H1 (cell line): ENCODE measurements around the gene MYORG. TPM values are rescaled to one million over a fixed set of nuclear protein-coding genes. Genes with fewer than 3 reads are reported as not detected.

Source experiments
- CHD1 ChIP-seq: IDR thresholded peaks from 2 replicates; pipeline ENCODE4 v1.6.1; 2012; ENCODE audit warnings: low read depth, low read length, improper control_type of control experiment
- CHD2 ChIP-seq: IDR thresholded peaks from 2 replicates; pipeline ENCODE4 v1.6.1; 2012; ENCODE audit warnings: low read length, improper control_type of control experiment
- KDM1A ChIP-seq: fragments of 200-600, 300-600 bp; sonication (generic); IDR thresholded peaks from 2 replicates; pipeline ENCODE4 v1.7.1; 2016; ENCODE audit warnings: mild to moderate bottlenecking, low read length, borderline replicate concordance
- POLR2AphosphoS5 ChIP-seq: IDR thresholded peaks from 2 replicates; pipeline ENCODE4 v1.6.1; 2011; ENCODE audit warnings: low read depth, low read length
- POU5F1 ChIP-seq: IDR thresholded peaks from 2 replicates; pipeline ENCODE4 v1.6.1; 2011; ENCODE audit warnings: low read depth, mild to moderate bottlenecking, low read length, moderate library complexity
- RXRA ChIP-seq: IDR thresholded peaks from 2 replicates; pipeline ENCODE4 v1.6.1; 2011; ENCODE audit warnings: low read depth, mild to moderate bottlenecking, low read length, moderate library complexity; ENCODE audit not compliant: insufficient read depth
- SRF ChIP-seq: IDR thresholded peaks from 2 replicates; pipeline ENCODE4 v1.6.1; 2011; ENCODE audit warnings: mild to moderate bottlenecking, low read depth, low read length, moderate library complexity
- TAF1 ChIP-seq: IDR thresholded peaks from 2 replicates; pipeline ENCODE4 v1.6.1; 2011; ENCODE audit warnings: mild to moderate bottlenecking, low read depth, low read length
- TCF12 ChIP-seq: IDR thresholded peaks from 2 replicates; pipeline ENCODE4 v1.6.1; 2011; ENCODE audit warnings: low read depth, mild to moderate bottlenecking, low read length
- YY1 ChIP-seq: IDR thresholded peaks from 2 replicates; pipeline ENCODE4 v1.6.1; 2011; ENCODE audit warnings: low read depth, mild to moderate bottlenecking, low read length
- polyA plus RNA-seq, 7 experiments: library from polyadenylated mRNA; depleted of rRNA in 3 of 7; stranded (reverse) in 5 of 7; unstranded in 2 of 7; fragments of >200 nt in 5 of 7; fragments of 200-250 nt in 2 of 7; gene quantifications; 1 replicate in 5 of 7; 2 replicates in 1 of 7; 4 replicates in 1 of 7; pipeline versions ENCODE4 v1.2.1 to v1.2.3, GENCODE V29; 2011 to 2013; ENCODE audit warnings: missing spikeins in 2 of 7, mixed read lengths in 2 of 7
- total RNA-seq: library from RNA; stranded (reverse); fragmentation: NEBNext Ultra II Directional; extraction: Animal tissue kit (Norgen Biotek cat#: 25700); gene quantifications from 2 replicates; pipeline ENCODE4 v1.2.1, GENCODE V29; 2021
- TF ChIP-seq, protein P1 (sequence below): fragments of 300-600 bp; sonication (generic); IDR thresholded peaks from 2 replicates; pipeline ENCODE4 v1.7.1; 2012; ENCODE audit warnings: low read length, moderate library complexity, mild to moderate bottlenecking, inconsistent platforms; ENCODE audit not compliant: insufficient replicate concordance

The MYORG gene
- total and polyA plus RNA-seq, 2 of the 8 experiments (the other 6 are each of a cell fraction or from before 2014, with no cell fraction given): 1.2 to 5.9 TPM

DNA sequence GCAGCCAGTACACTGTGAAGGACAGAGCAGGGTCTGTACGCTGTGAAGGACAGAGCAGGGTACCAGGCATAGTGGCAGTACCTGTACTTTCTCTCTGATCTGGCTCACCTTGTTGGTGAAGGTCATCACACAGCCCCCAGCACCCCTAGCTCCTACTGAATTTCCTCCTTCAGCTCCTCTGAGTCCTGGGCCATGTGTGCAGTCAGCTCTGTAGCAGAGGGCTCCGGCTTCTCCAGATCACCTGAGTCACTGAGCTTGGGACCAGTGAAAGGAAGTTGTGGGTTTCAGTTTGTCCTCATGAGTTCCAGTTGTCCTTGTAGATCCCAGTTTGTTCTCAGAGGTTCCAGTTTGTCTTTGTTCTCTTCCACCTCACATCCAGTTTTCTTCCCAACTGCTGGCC lies 41.8 kb downstream of the MYORG start (continued):
- TF ChIP-seq, protein P1, sequence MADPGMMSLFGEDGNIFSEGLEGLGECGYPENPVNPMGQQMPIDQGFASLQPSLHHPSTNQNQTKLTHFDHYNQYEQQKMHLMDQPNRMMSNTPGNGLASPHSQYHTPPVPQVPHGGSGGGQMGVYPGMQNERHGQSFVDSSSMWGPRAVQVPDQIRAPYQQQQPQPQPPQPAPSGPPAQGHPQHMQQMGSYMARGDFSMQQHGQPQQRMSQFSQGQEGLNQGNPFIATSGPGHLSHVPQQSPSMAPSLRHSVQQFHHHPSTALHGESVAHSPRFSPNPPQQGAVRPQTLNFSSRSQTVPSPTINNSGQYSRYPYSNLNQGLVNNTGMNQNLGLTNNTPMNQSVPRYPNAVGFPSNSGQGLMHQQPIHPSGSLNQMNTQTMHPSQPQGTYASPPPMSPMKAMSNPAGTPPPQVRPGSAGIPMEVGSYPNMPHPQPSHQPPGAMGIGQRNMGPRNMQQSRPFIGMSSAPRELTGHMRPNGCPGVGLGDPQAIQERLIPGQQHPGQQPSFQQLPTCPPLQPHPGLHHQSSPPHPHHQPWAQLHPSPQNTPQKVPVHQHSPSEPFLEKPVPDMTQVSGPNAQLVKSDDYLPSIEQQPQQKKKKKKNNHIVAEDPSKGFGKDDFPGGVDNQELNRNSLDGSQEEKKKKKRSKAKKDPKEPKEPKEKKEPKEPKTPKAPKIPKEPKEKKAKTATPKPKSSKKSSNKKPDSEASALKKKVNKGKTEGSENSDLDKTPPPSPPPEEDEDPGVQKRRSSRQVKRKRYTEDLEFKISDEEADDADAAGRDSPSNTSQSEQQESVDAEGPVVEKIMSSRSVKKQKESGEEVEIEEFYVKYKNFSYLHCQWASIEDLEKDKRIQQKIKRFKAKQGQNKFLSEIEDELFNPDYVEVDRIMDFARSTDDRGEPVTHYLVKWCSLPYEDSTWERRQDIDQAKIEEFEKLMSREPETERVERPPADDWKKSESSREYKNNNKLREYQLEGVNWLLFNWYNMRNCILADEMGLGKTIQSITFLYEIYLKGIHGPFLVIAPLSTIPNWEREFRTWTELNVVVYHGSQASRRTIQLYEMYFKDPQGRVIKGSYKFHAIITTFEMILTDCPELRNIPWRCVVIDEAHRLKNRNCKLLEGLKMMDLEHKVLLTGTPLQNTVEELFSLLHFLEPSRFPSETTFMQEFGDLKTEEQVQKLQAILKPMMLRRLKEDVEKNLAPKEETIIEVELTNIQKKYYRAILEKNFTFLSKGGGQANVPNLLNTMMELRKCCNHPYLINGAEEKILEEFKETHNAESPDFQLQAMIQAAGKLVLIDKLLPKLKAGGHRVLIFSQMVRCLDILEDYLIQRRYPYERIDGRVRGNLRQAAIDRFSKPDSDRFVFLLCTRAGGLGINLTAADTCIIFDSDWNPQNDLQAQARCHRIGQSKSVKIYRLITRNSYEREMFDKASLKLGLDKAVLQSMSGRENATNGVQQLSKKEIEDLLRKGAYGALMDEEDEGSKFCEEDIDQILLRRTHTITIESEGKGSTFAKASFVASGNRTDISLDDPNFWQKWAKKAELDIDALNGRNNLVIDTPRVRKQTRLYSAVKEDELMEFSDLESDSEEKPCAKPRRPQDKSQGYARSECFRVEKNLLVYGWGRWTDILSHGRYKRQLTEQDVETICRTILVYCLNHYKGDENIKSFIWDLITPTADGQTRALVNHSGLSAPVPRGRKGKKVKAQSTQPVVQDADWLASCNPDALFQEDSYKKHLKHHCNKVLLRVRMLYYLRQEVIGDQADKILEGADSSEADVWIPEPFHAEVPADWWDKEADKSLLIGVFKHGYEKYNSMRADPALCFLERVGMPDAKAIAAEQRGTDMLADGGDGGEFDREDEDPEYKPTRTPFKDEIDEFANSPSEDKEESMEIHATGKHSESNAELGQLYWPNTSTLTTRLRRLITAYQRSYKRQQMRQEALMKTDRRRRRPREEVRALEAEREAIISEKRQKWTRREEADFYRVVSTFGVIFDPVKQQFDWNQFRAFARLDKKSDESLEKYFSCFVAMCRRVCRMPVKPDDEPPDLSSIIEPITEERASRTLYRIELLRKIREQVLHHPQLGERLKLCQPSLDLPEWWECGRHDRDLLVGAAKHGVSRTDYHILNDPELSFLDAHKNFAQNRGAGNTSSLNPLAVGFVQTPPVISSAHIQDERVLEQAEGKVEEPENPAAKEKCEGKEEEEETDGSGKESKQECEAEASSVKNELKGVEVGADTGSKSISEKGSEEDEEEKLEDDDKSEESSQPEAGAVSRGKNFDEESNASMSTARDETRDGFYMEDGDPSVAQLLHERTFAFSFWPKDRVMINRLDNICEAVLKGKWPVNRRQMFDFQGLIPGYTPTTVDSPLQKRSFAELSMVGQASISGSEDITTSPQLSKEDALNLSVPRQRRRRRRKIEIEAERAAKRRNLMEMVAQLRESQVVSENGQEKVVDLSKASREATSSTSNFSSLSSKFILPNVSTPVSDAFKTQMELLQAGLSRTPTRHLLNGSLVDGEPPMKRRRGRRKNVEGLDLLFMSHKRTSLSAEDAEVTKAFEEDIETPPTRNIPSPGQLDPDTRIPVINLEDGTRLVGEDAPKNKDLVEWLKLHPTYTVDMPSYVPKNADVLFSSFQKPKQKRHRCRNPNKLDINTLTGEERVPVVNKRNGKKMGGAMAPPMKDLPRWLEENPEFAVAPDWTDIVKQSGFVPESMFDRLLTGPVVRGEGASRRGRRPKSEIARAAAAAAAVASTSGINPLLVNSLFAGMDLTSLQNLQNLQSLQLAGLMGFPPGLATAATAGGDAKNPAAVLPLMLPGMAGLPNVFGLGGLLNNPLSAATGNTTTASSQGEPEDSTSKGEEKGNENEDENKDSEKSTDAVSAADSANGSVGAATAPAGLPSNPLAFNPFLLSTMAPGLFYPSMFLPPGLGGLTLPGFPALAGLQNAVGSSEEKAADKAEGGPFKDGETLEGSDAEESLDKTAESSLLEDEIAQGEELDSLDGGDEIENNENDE: no peak
- TF ChIP-seq KDM1A: no peak
- no peak for TF ChIP-seq TAF1
- TF ChIP-seq CHD2: no peak
- TF ChIP-seq SRF: no peak
- no peak for TF ChIP-seq RXRA
- no peak for TF ChIP-seq POLR2AphosphoS5
- TF ChIP-seq TCF12: no peak
- no peak for TF ChIP-seq CHD1
- TF ChIP-seq POU5F1: no peak
- TF ChIP-seq YY1: no peak
